HL-60/S4 (cell line): ENCODE data around the gene PTCH2.

ENCODE experiments used
- in situ Hi-C: fragments of 300-500 bp; cut with MboI; formaldehyde crosslinking; loops from 2 replicates; pipeline ENCODE4 v1.14.3; 2022; ENCODE audit warnings: low sequenced_read_pairs

PTCH2 gene

GRCh38 chr1:44785029-44785380 is 58.0 kb downstream of the PTCH2 start:
- in situ Hi-C loops, result no loop called here

- in situ Hi-C loops, result no loop called here
Measured at GRCh38 chr1:44784094-44785028, 58.7 kb downstream of the PTCH2 start.

GRCh38 chr1:44783697-44784093 is 59.4 kb downstream of the PTCH2 start:
- in situ Hi-C loops, result no loop called here

GRCh38 chr1:44780583-44781121 is 62.4 kb downstream of the PTCH2 start:
- in situ Hi-C loops, result no loop called here

- in situ Hi-C loops, result no loop called here
Measured at GRCh38 chr1:44778705-44779576, 64.1 kb downstream of the PTCH2 start.

- in situ Hi-C loops, result no loop called here
Measured at GRCh38 chr1:44777969-44778635, 65.0 kb downstream of the PTCH2 start.

GRCh38 chr1:44777547-44777946 is 65.5 kb downstream of the PTCH2 start:
- in situ Hi-C loops, result no loop called here

GRCh38 chr1:44776730-44777068 is 66.4 kb downstream of the PTCH2 start:
- in situ Hi-C loops, result no loop called here

- in situ Hi-C loops, result no loop called here
Measured at GRCh38 chr1:44775930-44776729, 66.9 kb downstream of the PTCH2 start.

GRCh38 chr1:44775078-44775929 is 67.7 kb downstream of the PTCH2 start, which contains the start of gene RPS8:
Gene RPS8, plus strand, starts transcription at chr1:44775540. Its CDS starts 57 bp downstream, at chr1:44775597.
- in situ Hi-C loops, result no loop called here
